ENCODE results near the gene EIPR1.

GRCh38 chr2:3159782-3160545, 217.7 kb downstream of the EIPR1 start:
- TF ChIP-seq, protein P1, sequence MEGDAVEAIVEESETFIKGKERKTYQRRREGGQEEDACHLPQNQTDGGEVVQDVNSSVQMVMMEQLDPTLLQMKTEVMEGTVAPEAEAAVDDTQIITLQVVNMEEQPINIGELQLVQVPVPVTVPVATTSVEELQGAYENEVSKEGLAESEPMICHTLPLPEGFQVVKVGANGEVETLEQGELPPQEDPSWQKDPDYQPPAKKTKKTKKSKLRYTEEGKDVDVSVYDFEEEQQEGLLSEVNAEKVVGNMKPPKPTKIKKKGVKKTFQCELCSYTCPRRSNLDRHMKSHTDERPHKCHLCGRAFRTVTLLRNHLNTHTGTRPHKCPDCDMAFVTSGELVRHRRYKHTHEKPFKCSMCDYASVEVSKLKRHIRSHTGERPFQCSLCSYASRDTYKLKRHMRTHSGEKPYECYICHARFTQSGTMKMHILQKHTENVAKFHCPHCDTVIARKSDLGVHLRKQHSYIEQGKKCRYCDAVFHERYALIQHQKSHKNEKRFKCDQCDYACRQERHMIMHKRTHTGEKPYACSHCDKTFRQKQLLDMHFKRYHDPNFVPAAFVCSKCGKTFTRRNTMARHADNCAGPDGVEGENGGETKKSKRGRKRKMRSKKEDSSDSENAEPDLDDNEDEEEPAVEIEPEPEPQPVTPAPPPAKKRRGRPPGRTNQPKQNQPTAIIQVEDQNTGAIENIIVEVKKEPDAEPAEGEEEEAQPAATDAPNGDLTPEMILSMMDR (IDR thresholded peaks at IDR 0.05; ENCODE audit: extremely low read depth in 1 of 2, insufficient read depth in 1 of 2, low read depth in 1 of 2, low read length in 2 of 2), result no peak
- TF ChIP-seq EZH2 (IDR thresholded peaks at IDR 0.05; ENCODE audit: borderline replicate concordance, low read depth, low read length, severe bottlenecking) (no peak), POLR2A (IDR thresholded peaks at IDR 0.05; ENCODE audit: low read depth, low read length) (no peak), MYC (IDR thresholded peaks at IDR 0.05; ENCODE audit: low read depth, low read length) (no peak), POLR2AphosphoS5 (IDR thresholded peaks at IDR 0.05; ENCODE audit: insufficient read depth, low read depth, low read length) (no peak), JUN (IDR thresholded peaks at IDR 0.05; ENCODE audit: borderline replicate concordance, insufficient read depth, insufficient read length, low read depth) (no peak)
- TF ChIP-seq, protein P2, sequence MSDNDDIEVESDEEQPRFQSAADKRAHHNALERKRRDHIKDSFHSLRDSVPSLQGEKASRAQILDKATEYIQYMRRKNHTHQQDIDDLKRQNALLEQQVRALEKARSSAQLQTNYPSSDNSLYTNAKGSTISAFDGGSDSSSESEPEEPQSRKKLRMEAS (IDR thresholded peaks at IDR 0.05; ENCODE audit: insufficient read depth, insufficient read length), result no peak
